SHP77 (cell line): ENCODE data around the gene SDK1.
A peak's percentile ranks its signal among the peaks of the same experiment; 100 is the strongest.

Experiments used
- DNase-seq, 2 experiments: peaks; one replicate each; lab custom pipeline; 2025; lab: John Stamatoyannopoulos, UW

The SDK1 gene

GRCh38 chr7:3981281-3981680, 680.2 kb downstream of the SDK1 start:
- DNase-seq: no peak

GRCh38 chr7:3984456-3984855, 683.4 kb downstream of the SDK1 start:
- DNase-seq: no peak

- DNase-seq: no peak
Observed at GRCh38 chr7:3986927-3987326, 685.9 kb downstream of the SDK1 start.

- DNase-seq: no peak
Observed at GRCh38 chr7:3987426-3987927, 686.4 kb downstream of the SDK1 start.

- no peak for DNase-seq
Observed at GRCh38 chr7:3989723-3990122, 688.7 kb downstream of the SDK1 start.

GRCh38 chr7:3991731-3992231, 690.7 kb downstream of the SDK1 start:
- DNase-seq: no peak

- DNase-seq: no peak
Observed at GRCh38 chr7:3992841-3993240, 691.8 kb downstream of the SDK1 start.

- DNase-seq: no peak
Observed at GRCh38 chr7:3994764-3995163, 693.7 kb downstream of the SDK1 start.

- no peak for DNase-seq
Observed at GRCh38 chr7:3995187-3995586, 694.1 kb downstream of the SDK1 start.

GRCh38 chr7:3998060-3998459, 697.0 kb downstream of the SDK1 start:
- peak; percentile 13 to 50 for DNase-seq

- DNase-seq: no peak
Observed at GRCh38 chr7:4000139-4000538, 699.1 kb downstream of the SDK1 start.

GRCh38 chr7:4000934-4001333, 699.9 kb downstream of the SDK1 start:
- DNase-seq: no peak

- DNase-seq: no peak
Observed at GRCh38 chr7:4001742-4002141, 700.7 kb downstream of the SDK1 start.

GRCh38 chr7:4003503-4003902, 702.5 kb downstream of the SDK1 start:
- no peak for DNase-seq

- DNase-seq: peak; percentile 85 to 88
Observed at GRCh38 chr7:4006687-4007086, 705.6 kb downstream of the SDK1 start.

GRCh38 chr7:4009211-4010060, 708.4 kb downstream of the SDK1 start:
- no peak for DNase-seq

- no peak for DNase-seq
Observed at GRCh38 chr7:4010061-4010605, 709.1 kb downstream of the SDK1 start.

GRCh38 chr7:4010923-4011656, 710.0 kb downstream of the SDK1 start:
- DNase-seq: no peak

- no peak for DNase-seq
Observed at GRCh38 chr7:4013793-4014192, 712.7 kb downstream of the SDK1 start.

GRCh38 chr7:4014346-4015050, 713.4 kb downstream of the SDK1 start:
- no peak for DNase-seq

- no peak for DNase-seq
Observed at GRCh38 chr7:4015371-4015770, 714.3 kb downstream of the SDK1 start.

GRCh38 chr7:4015996-4016395, 714.9 kb downstream of the SDK1 start:
- DNase-seq: no peak
